ENCODE data around the gene HNMT.

DNA sequence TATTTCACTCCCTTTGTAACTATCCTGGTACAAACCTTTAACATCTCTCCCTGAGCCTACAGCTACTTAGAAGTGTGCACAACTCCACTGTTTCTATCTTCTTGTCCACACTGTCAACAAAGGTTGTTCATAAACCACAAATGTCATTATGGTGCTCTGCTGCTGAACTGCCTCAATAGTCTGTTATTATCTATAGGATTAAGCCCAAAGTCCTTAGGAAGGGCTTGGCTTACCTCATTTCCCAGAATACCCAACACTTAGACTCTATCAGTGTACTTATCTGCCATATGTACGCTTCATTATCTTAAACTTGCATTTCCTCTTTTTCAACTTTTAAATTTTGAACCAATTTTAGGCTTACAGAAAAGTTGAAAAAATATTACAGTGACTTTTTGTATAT is 94.2 kb downstream of the HNMT start:
- TF ChIP-seq, protein P1, sequence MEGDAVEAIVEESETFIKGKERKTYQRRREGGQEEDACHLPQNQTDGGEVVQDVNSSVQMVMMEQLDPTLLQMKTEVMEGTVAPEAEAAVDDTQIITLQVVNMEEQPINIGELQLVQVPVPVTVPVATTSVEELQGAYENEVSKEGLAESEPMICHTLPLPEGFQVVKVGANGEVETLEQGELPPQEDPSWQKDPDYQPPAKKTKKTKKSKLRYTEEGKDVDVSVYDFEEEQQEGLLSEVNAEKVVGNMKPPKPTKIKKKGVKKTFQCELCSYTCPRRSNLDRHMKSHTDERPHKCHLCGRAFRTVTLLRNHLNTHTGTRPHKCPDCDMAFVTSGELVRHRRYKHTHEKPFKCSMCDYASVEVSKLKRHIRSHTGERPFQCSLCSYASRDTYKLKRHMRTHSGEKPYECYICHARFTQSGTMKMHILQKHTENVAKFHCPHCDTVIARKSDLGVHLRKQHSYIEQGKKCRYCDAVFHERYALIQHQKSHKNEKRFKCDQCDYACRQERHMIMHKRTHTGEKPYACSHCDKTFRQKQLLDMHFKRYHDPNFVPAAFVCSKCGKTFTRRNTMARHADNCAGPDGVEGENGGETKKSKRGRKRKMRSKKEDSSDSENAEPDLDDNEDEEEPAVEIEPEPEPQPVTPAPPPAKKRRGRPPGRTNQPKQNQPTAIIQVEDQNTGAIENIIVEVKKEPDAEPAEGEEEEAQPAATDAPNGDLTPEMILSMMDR (IDR thresholded peaks at IDR 0.05) = no peak
- TF ChIP-seq POLR2A (IDR thresholded peaks at IDR 0.05) = no peak

All from thyroid gland (tissue), 4 donors.